Measurements from ENCODE around the gene PITPNC1.

PITPNC1 gene

DNA sequence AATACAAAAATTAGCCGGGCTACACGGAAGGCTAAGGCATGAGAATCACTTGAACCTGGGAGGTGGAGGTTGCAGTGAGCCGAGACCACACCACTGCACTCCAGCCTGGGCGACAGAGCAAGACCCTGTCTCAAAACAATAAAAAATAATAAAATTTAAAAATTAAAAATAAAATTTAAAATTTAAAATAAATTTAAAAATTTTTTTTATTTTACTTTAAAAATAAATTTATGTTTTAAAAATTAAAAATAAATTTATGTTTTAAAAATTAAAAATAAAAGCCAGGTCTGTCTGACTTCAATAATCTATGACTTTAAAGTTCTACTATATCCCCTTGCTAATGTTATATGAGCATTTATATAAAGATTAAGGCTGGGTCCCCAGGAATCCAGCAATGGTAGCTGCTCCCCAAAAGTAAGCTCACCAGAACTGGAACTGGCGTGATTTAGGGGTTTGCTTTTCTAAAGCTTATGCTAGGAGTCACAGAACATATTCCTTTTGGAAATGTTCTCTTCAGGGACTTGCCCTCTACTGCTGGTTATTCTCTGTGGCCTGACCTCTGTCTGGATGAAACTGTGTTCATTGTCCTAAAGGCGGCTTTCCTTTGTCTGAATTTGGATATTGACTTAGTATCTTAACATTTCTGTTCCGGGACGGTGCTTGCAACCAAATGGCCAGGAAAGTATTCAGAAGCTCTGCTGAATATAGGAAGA, 200.5 kb downstream of the PITPNC1 start:
- no peak for TF ChIP-seq CTCF (IDR thresholded peaks at IDR 0.05)

- TF ChIP-seq CTCF (IDR thresholded peaks at IDR 0.05): no peak
These were observed 201.0 kb downstream of the PITPNC1 start for GRCh38 chr17:67578142-67578457.

DNA sequence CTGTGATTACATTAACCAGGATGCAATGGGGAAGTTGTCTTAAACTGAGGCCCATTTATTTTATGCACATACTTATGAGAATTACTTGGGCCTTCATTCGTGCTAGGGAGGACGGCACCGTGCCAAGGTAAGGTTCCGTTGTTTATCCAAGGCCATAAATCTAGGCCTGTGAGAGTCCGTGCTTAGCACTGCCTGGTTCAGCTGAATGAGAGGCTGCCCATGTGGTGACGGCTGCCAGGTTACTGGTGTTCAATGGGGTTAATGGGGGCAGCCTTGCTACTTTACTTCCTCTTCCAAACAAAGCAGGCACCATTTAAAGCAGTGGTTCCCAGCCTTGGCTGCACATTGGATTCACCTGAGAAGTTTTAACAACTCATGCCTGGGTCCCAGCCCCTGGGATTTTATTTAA, 205.6 kb downstream of the PITPNC1 start:
- TF ChIP-seq CTCF (IDR thresholded peaks at IDR 0.05): no peak

DNA sequence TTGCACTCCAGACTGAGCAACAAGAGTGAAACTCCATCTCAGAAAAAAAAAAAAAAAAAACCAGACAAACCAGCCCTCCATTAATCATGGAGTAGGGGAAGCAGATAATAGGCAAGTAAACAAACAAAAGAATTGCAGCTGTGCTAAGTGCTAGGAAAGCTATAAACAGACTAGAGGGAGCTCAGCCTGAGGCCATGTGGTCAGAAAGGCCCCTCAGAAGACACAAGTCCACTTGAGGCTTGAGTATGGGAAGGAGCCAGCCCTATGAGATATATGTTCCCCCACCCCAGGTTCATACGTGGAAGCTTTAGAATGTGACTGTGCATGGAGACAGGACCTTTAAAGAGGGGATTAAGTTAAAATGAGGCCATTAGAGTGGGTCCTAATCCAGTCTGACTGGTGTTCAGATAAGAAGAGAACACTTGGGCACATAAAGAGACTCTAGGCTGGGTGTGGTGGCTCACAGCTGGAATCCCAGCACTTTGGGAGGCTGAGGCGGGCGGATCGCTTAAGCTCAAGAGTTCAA, 208.1 kb downstream of the PITPNC1 start:
- no peak for TF ChIP-seq CTCF (IDR thresholded peaks at IDR 0.05)

DNA sequence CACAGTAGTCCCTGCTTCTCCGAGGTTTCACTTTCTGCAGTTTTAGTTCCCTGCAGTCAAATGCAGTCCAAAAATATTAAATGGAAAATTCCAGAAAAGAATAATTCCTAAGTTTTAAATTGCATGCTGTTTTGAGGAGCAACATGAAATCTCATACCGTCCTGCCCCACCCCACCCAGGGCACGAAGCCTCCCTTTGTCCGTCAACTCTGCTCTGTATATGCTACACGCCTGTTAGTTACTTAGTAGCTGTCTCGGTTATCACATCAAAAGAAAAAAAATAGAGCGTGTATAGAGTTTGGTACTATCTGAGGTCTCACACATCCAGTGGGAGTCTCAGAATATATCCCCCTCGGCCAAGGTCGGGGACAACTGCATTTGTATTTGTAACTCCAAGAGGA, 211.2 kb downstream of the PITPNC1 start:
- TF ChIP-seq CTCF (IDR thresholded peaks at IDR 0.05): no peak

DNA sequence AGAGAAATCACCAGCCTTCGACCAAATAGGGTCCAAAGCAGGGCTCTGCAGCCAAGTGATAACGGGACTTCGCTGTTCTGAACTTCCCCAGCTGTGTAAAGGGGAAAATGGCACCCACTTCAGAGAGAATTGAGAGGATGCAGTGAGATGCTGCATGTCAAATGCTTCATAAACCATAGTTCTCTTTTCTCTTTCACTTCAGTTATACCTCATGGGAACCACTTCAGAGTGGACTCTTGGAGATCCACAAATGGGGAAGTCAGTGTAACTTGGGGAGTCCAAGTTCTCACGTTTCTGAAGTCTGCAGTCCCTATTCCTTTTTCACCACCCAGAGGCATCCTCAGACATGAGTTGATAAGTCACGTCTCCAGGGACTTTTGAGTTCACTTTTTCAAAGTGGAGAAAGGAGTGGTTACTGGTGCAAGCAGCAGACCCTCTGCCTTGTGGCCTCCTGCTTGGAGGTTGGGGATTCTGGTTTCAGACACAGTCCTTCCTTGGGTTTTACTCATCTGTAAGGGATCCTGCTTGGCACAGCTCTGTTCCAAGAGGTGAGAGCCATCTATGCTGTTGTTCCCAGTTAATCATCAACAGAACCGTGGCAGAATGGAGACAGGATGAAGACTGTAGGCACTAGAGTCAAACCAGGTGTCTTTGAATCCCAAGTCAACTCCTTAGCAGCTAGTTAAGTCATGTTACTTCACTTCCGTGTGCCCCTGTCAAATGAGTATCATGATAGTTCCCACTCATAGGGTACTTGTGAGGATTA, 217.2 kb downstream of the PITPNC1 start:
- no peak for TF ChIP-seq CTCF (IDR thresholded peaks at IDR 0.05)

DNA sequence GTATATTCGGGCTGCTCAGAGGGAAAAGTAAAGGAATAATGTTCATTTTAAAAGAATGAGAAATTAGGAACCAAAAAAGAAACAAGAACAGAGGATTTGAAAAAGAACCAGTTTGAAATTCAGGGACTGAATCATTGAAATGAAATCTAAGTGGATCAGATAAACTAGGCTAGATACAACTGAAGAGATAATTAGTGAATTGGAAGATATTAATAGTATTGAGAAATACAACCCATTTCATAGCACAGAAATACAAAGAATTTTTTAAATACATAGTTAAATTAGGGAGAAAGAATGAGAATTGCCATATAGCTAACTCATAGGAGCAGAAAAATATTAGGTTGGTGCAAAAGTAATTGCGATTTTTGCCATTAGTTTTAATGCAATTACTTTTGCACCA, 223.3 kb downstream of the PITPNC1 start:
- no peak for TF ChIP-seq CTCF (IDR thresholded peaks at IDR 0.05)
